Esophagus (tissue), 2 donors: ENCODE measurements around the gene CHN2. TPM values are rescaled to one million over a fixed set of nuclear protein-coding genes. Genes with fewer than 3 reads are reported as not detected.

Experiments used
- H3K27ac ChIP-seq, 2 donors: one replicate each; pipeline ENCODE4 v1.5.1; 2013; ENCODE audit warnings: low read depth in 2 of 2, mild to moderate bottlenecking in 2 of 2, inconsistent platforms in 1 of 2, low read length in 1 of 2, moderate library complexity in 1 of 2
- H3K27me3 ChIP-seq, 2 donors: one replicate each; pipeline ENCODE4 v1.6.1; 2013; ENCODE audit warnings: low read length in 2 of 2, control low read depth in 1 of 2, mild to moderate bottlenecking in 1 of 2; ENCODE audit not compliant: insufficient read depth in 2 of 2, control insufficient read depth in 1 of 2
- H3K36me3 ChIP-seq, 2 donors: one replicate each; pipeline ENCODE4 v1.6.1; 2013; ENCODE audit warnings: low read length in 1 of 2; ENCODE audit not compliant: control insufficient read depth in 2 of 2, insufficient read depth in 2 of 2
- H3K4me1 ChIP-seq, 2 donors: one replicate each; pipeline ENCODE4 v1.6.1; 2013; ENCODE audit warnings: low read length in 1 of 2; ENCODE audit not compliant: control insufficient read depth in 2 of 2, insufficient read depth in 2 of 2
- H3K4me3 ChIP-seq, 2 donors: one replicate each; pipeline ENCODE4 v1.5.1; 2013; ENCODE audit warnings: low read length in 2 of 2, mild to moderate bottlenecking in 2 of 2, low read depth in 1 of 2, moderate library complexity in 1 of 2
- H3K9me3 ChIP-seq, 2 donors: one replicate each; pipeline ENCODE4 v1.6.1; 2013; ENCODE audit warnings: mild to moderate bottlenecking in 2 of 2, low read depth in 1 of 2, low read length in 1 of 2, moderate library complexity in 1 of 2; ENCODE audit not compliant: control insufficient read depth in 2 of 2, insufficient read depth in 1 of 2
- WGBS, 2 donors: extraction: QIAGEN DNeasy Blood & Tissue Kit; methylation state at CpG; one replicate each; pipeline ENCODE4 v1.1.7; 2013; 5-methylcytosine and 5-hydroxymethylcytosine counted together
- polyA plus RNA-seq, 2 donors: library from polyadenylated mRNA; stranded (reverse); fragments of 200-250 nt; gene quantifications; one replicate each; pipeline ENCODE4 v1.2.3, GENCODE V29; 2013
- donor health status: healthy with polysubstance abuse.
- donor health status: Bipolar disorder and iron deficiency.

Gene CHN2
- polyA plus RNA-seq, 2 donors: 0.92 to 1.5 TPM

DNA sequence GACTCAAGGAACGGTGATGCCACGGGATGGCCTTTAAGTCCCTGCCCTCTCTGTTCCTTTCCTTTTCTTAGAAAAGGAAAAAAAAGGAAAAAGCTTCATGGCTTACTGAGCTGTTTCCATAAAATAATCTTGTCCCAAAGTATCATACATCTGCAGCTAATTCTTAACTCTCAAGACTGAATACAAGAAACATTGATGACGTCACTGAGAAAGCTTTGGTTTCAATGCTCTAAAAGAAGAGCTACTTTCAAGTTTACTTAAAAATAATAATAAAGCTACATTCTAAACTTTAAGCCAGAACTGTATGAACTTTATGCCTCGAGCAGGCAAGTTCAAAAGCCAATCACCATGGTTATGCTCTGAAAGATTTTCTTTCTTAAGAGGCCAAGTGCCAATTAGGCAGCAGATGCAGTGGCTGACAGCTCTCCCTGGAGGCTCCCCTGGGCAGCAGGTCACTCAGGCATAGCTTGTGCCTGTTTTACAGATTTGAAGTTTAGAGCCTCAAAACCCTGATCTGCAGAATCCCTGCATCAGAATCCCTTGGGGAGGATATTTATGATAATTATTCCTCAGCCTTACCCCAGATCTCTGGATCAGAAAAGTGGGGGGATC lies 165.0 kb downstream of the CHN2 start:
- H3K9me3 ChIP-seq: no peaks in the 10 kb centered on the region
- peaks cover 0 to 2% of the 10 kb centered on the region in 2 donors for H3K4me1 ChIP-seq
- H3K36me3 ChIP-seq: no peaks in the 10 kb centered on the region
- H3K4me3 ChIP-seq: no peak overlapping the region
- WGBS, 2 donors: 71 to 83% methylated on average over 4 of the region's 4 CpGs
- no peak overlapping the region for H3K27ac ChIP-seq
- no peaks in the 10 kb centered on the region for H3K27me3 ChIP-seq

DNA sequence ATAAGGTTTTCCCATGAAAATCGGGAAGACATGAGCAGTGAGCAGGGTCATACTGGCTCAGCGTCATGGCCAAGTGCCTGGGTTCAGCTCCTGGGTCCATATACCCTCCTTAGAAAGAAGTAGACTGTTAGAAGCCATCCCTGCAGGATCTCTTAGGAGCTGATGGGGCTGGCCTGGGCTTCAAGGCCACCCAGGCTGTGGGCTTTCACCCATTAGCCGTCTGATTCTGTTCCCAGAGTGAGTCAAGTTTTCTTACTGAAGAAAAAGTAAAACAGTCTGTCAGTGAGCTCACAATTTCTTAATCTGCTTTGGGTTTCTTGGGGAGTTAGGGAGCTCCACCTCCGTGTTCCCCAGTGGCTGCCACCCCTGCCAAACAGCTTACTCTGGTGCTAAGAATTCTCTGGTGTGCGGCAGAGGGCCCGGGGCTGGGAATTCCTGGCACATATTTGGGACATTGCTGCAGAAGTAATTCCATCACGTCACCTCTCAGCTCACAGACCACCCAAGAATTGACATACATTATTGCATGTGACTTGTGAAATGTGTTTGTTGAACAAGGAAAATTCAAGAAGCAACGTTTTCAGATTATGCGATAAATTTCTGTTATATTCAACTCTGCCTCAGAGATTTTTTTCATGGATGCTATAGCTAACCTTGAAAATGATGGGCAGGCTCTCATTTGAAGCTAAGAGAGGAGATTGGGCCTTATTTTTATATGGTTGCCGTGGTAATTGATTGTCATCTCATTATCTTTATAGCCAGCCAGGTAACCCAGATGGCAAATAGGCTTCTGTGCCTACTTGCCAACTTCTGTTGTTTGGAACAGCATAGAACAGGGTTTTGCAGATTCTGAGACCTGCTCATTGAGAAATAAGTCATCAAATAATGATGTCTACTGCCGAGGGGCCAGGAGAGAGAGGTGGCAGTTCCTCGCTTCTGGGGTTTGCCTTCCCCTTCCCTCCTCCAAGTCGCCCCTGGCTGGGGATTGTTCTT lies 166.4 kb downstream of the CHN2 start:
- 67 to 72% methylated on average over 13 of the region's 13 CpGs for WGBS, 2 donors

DNA sequence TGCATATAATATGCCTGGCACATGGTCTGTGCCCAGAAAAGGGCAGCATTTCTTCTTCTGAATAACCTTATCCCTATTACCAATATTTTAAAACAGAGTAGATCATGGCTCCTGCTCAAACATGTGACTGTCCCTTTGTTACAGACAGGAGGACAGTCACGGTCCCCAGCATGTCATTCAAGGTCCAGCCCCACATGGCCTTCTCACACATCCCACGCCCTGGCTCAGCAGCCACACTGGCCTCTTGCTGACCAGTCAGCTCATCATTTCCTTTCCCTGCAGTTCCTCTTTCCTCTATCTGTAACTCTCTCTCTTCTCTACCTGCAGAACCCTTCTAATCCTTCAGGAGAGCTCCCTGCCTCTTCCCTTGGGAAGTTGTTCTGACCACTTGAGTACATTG lies 167.8 kb downstream of the CHN2 start:
- Histone ChIP-seq H3K9me3 (no peaks in the 10 kb centered on the region), H3K27ac (no peak overlapping the region), H3K4me1 (peaks cover 0 to 2% of the 10 kb centered on the region in 2 donors), H3K4me3 (no peak overlapping the region), H3K36me3 (no peaks in the 10 kb centered on the region), H3K27me3 (no peaks in the 10 kb centered on the region)
- WGBS, 2 donors: 83 to 87% methylated on average over 2 of the region's 2 CpGs

More for the DNA sequence above, 166.4 kb downstream of the CHN2 start:
- Histone ChIP-seq H3K36me3 (no peaks in the 10 kb centered on the region), H3K4me1 (peaks cover 0 to 2% of the 10 kb centered on the region in 2 donors), H3K9me3 (no peaks in the 10 kb centered on the region), H3K4me3 (no peak overlapping the region), H3K27me3 (no peaks in the 10 kb centered on the region), H3K27ac (no peak overlapping the region)

DNA sequence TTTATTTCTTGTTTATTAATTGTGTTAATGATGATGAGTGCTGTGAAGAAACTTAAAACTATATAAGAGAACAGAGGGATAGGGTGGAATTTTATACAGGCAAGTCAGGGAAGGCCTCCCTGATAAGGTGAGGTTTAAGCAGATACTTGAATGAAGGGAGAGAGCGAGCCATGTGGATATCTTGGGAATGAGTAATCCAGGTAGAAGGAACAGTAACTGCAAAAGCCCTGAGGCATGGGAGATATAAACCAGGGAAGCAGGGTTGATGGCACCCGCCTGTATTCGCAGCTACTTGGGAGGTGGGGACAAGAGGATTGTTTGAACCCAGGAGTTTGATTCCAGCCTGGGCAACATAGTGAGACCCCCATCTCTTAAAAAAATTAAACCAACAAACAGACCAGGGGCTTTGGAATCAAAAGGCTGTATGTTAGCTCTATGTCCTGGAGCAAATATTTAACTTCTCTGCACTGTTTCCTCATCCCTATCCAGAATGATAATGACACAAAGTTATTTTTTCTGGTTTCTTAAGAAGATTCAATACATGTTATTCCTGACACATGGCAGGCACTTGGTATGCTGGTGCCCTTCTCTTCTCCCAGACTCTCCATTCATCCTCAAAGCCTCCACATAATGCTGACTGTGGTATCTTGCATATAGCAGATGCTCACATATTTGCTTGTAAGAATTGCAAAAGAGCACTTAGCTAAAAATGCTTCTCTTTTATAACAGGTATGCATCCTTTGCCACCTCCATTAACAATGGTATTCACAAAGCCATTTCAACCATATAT lies 169.3 kb downstream of the CHN2 start:
- Histone ChIP-seq H3K27me3 (no peaks in the 10 kb centered on the region), H3K4me1 (peaks cover 0 to 2% of the 10 kb centered on the region in 2 donors), H3K4me3 (no peak overlapping the region), H3K27ac (no peak overlapping the region), H3K36me3 (no peaks in the 10 kb centered on the region), H3K9me3 (no peaks in the 10 kb centered on the region)
- 90 to 95% methylated on average over 3 of the region's 3 CpGs for WGBS, 2 donors

DNA sequence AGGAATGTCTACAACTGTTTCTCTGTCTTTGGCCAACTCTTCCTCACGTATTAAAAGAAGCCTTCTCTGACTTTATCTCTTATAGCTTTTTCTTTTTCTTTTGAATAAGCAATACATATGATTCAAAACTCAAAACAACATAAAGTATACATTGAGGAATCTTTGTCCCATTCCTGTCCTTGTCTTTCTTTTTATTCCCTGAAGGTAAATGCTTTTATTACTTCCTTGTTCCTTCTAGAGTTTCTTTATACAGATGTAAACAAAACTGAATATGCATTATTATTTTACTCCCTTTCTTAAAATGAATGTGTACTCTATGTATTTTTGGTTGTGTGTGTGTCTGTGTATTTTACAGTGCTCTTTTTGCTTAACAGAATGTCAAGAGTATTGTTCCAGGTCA lies 170.1 kb downstream of the CHN2 start:
- Histone ChIP-seq H3K27ac (no peak overlapping the region), H3K4me1 (peaks cover 0 to 2% of the 10 kb centered on the region in 2 donors), H3K27me3 (no peaks in the 10 kb centered on the region), H3K9me3 (no peaks in the 10 kb centered on the region), H3K4me3 (no peak overlapping the region), H3K36me3 (no peaks in the 10 kb centered on the region)
- 83 to 91% methylated on average over 1 of the region's 1 CpG for WGBS, 2 donors

GRCh38 chr7:29365423-29365822 lies 170.8 kb downstream of the CHN2 start:
- H3K4me1 ChIP-seq: peaks cover 2 to 4% of the 10 kb centered on the region in 2 donors
- no peak overlapping the region for H3K27ac ChIP-seq
- no peaks in the 10 kb centered on the region for H3K27me3 ChIP-seq
- H3K4me3 ChIP-seq: no peak overlapping the region
- H3K36me3 ChIP-seq: no peaks in the 10 kb centered on the region
- no peaks in the 10 kb centered on the region for H3K9me3 ChIP-seq
- WGBS, 2 donors: 94 to 96% methylated on average over 1 of the region's 1 CpG

DNA sequence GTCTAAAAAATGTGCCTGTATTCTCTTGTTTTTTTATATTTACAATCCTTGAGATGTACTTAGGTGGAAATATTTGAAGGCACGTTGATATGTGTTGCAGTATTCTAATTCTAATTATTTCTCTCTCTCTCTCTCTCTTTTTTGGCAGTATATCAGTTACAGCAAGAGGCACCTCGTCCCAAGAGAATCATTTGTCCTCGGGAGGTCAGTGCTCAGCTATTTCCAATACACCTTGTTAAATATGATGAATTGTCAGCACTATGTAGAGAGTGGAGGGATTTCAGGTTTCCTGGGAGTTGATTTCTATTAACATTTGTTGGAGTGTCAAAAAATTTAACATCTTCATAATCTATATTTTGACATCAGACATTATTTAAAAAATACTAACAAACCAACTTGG lies 173.2 kb downstream of the CHN2 start:
- Histone ChIP-seq H3K27me3 (no peaks in the 10 kb centered on the region), H3K36me3 (no peaks in the 10 kb centered on the region), H3K4me3 (no peak overlapping the region), H3K9me3 (no peaks in the 10 kb centered on the region), H3K27ac (no peak overlapping the region), H3K4me1 (peaks cover 2 to 4% of the 10 kb centered on the region in 2 donors)
- WGBS, 2 donors: 73 to 77% methylated on average over 3 of the region's 3 CpGs

DNA sequence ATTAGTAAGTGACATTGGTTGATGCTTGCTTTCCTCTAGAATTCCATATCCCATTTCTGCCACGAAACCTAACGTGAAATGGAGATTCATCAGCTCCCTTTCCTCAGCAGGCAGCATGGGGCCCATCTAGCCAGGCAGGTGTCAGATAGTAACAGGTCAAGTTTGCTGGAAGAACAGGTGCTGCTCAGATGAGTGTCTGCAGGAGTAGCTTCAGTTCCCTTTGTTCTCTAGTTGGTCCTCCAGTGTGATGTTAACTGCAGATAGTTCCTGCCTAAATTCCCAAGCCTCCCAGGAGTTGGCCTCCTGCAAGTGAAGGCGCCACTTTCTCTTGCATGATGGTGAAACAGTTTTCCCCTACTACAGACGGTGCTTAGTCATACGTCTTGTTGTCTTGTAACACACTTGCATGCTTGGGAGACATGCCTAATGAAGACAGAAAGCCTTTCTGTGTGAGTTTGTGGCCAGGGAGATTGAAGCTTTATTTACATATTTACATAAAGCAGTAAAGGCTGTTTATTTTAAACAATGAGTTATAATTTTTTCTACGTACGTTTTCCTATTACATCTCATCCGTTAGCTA lies 175.4 kb downstream of the CHN2 start:
- 81 to 82% methylated on average over 8 of the region's 8 CpGs for WGBS, 2 donors
- Histone ChIP-seq H3K36me3 (no peaks in the 10 kb centered on the region), H3K9me3 (no peaks in the 10 kb centered on the region), H3K4me1 (peaks cover 2 to 4% of the 10 kb centered on the region in 2 donors), H3K27me3 (no peaks in the 10 kb centered on the region), H3K4me3 (no peak overlapping the region), H3K27ac (peak overlapping the region; percentile 57 to 80)
